Muscle of arm (tissue), 12 donors: Measurements from ENCODE around the gene SKIC8. TPM values are rescaled to one million over a fixed set of nuclear protein-coding genes. Genes with fewer than 3 reads are reported as not detected.

Source experiments
- DNase-seq: peaks from one replicate; pipeline ENCODE4 v3.0.0-alpha.2; 2013
- polyA plus RNA-seq, 12 donors: library from polyadenylated mRNA; unstranded; fragments of 120-200 nt; gene quantifications; one replicate each; pipeline ENCODE4 v1.2.1, GENCODE V29; 2013; ENCODE audit not compliant: insufficient read length in 12 of 12

Gene SKIC8
- polyA plus RNA-seq, 12 donors, result 39.7 to 79.2 (median 57.0) TPM; not detected in 1

DNA sequence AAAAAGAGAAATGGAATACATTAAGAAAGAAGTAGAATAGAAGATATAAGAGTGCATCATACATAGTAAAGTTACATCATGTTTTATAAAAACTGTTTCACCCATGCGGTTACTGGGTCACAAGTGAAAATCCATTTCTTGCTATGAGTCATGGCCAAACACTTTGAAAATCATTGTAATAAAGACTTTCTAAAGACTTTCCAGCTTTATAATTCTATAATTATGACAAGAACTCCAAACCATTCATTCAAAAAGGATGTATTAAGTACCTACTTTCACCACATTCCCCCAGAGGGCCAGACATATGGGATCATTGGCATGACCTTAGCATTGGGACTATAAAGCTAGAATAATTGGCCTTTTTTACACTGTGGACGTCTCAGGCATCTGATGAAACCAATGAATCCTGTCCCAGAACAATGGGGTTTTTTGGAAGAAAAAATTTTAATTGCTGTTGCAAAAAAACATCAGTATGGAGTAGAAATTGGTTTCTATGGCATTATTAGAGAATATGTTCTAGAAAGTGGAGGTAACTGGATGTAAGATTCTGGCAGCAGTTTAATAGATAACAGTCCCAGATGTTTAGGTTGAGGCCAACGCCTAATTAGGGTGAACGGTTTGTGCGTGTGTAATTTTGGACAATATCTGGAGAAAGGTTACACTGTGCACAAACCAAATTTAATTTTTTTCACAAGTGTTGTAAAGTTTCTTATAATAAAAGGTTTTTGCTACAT lies 3.3 kb upstream of the SKIC8 start:
- DNase-seq, result no peak

- DNase-seq, result no peak
These were observed 2.4 kb upstream of the SKIC8 start for GRCh38 chr15:78301828-78302227.

GRCh38 chr15:78301326-78301725 lies 1.9 kb upstream of the SKIC8 start:
- no peak for DNase-seq

DNA sequence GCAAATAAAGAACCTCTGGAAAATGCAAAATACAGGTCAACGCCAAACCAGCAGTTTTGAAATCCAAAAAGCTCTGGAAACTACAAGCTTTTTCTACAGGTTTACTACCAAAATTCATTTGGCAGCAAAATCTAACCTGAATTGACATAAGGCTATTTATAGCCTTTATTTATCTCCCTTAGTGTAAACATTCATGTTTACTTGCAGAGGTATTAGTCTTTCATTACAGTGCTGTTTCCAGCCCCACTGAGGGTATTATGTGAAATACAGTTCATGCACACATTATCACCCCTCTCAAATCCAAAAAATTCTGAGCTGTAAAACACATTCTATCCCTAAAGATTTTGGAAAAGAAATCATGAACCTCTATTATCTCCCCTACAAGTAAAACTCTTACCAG lies 7.2 kb downstream of the SKIC8 start:
- DNase-seq, result no peak

GRCh38 chr15:78291698-78292097 lies 7.7 kb downstream of the SKIC8 start:
- no peak for DNase-seq

GRCh38 chr15:78291052-78291451 lies 8.4 kb downstream of the SKIC8 start:
- no peak for DNase-seq

- DNase-seq, result no peak
These were observed 9.2 kb downstream of the SKIC8 start for GRCh38 chr15:78290222-78290621.

- no peak for DNase-seq
These were observed 14.7 kb downstream of the SKIC8 start for GRCh38 chr15:78284758-78285157.

- no peak for DNase-seq
These were observed 17.1 kb downstream of the SKIC8 start for GRCh38 chr15:78282324-78282723.

- no peak for DNase-seq
These were observed 18.9 kb downstream of the SKIC8 start for GRCh38 chr15:78280319-78281072.

- DNase-seq, result no peak
These were observed 23.1 kb downstream of the SKIC8 start for GRCh38 chr15:78276064-78276943.

DNA sequence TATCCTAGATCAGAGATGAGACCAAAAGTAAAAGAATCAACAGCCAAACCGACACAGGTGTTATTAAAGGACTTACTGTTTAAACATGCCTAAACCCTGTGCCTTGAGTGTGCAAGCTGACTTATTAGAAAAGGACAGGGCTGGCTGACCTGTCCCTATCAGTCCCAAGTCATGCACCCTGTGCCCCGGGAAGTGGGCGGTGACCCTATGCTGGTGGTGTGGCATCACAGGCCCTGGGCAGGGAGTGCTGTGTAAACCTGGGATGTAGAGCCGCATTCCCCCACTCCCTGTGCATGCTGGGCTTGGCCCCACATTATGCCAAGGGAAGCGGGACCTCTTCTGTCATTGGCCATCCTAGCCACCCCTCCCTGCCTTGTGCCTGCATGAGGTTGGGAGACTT lies 24.4 kb downstream of the SKIC8 start:
- DNase-seq, result no peak

GRCh38 chr15:78272776-78273175 lies 26.6 kb downstream of the SKIC8 start:
- DNase-seq, result no peak

- no peak for DNase-seq
These were observed 27.1 kb downstream of the SKIC8 start for GRCh38 chr15:78272316-78272715.

GRCh38 chr15:78266806-78267205 lies 32.6 kb downstream of the SKIC8 start:
- no peak for DNase-seq

DNA sequence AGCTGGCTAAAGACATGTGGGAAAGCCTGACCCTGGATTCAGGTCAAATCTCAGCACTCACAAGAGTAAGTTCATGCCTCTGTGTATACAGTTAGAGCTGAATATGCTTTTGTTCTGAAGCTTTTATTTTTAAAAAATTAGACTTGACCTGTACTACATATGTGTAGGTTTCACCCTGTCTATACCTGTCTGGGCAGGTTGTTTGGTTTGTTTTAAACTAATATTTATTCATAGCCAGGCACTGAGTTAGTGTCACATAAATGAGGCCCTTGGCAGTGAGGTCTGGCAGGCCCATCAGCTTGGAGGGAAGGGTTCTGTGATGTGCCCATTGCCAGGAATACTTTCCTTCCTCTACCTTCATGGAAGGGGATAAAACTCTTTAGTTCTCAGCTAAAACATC lies 33.2 kb downstream of the SKIC8 start:
- no peak for DNase-seq

DNA sequence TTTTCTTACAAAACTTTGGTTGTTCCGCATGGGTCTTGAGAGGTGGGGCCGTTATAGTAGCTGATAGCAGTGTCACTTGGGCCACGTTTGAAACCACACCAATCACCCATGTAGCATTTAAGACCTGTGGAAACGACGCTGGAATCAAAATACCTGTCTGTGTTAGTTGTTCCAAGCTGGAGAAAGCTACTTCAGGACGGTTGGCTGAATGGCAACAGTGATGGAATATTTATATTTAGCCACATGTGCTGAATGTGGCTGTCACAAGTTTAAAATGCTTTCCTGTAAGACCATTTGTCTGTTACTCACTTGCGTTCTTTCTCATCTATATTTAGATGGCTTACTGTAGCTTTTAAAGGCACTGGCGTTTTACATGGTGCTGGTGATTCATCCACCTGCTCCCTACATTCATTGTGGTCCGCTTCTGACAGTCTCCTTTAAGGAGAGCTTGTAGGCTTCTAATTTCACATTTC lies 33.6 kb downstream of the SKIC8 start:
- DNase-seq, result peak; percentile 31

GRCh38 chr15:78265137-78265460 lies 34.3 kb downstream of the SKIC8 start:
- DNase-seq, result no peak

GRCh38 chr15:78264304-78265136 lies 34.9 kb downstream of the SKIC8 start, which contains the start of gene DNAJA4:
TSS of gene DNAJA4 (plus strand) at chr15:78264562. CDS start at chr15:78264764, 202 bp downstream.
- peak; percentile 56 for DNase-seq

GRCh38 chr15:78263907-78264303 lies 35.5 kb downstream of the SKIC8 start:
- no peak for DNase-seq

DNA sequence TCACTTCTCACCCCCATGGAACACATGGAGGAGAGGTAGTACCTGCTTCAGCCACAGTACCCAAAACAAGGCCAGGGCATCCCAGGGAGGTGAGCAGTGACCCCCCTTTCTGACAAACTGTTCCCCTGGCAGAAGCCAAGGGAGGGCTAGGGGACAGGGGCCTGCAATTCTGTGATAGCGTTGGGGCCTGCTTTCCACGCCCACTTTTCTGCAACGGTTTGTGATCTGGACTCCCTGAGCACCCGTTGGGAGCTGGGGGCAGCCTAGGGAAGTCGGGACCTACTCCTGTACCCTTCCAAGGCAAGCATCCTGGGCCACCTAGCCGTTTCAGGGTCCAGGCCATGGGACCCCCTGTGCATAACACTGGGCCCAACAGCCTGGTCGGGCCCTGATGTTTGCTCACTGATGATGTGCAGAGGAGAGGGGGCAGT lies 36.0 kb downstream of the SKIC8 start:
- no peak for DNase-seq
